PFSK-1 (cell line): ENCODE results near the gene KRT26.

ENCODE experiments used
- FOXP2 ChIP-seq: optimal IDR thresholded peaks from 2 replicates; pipeline ENCODE3; 2011; ENCODE audit warnings: borderline replicate concordance, control low read depth, inconsistent platforms; ENCODE audit not compliant: insufficient read depth; ENCODE audit errors: extremely low read length, extremely low read depth
- POLR2AphosphoS5 ChIP-seq: IDR thresholded peaks from 2 replicates; pipeline ENCODE4 v1.6.1; 2012; ENCODE audit warnings: low read depth, mild to moderate bottlenecking, control low read depth, low read length, moderate library complexity
- REST ChIP-seq, 2 experiments: IDR thresholded peaks; 2 replicates each; pipeline versions ENCODE4 v1.6.1 to v1.8.0; 2011 to 2012; ENCODE audit warnings: low read depth in 2 of 2, low read length in 2 of 2, control low read depth in 1 of 2, inconsistent platforms in 1 of 2, mild to moderate bottlenecking in 1 of 2, moderate library complexity in 1 of 2; ENCODE audit not compliant: insufficient read depth in 1 of 2
- SIN3A ChIP-seq: IDR thresholded peaks from 2 replicates; pipeline ENCODE4 v1.6.1; 2012; ENCODE audit warnings: mild to moderate bottlenecking, low read length, moderate library complexity, borderline replicate concordance; ENCODE audit not compliant: insufficient read depth
- TAF1 ChIP-seq: IDR thresholded peaks from 2 replicates; pipeline ENCODE4 v1.6.1; 2012; ENCODE audit warnings: low read length, control low read depth, borderline replicate concordance; ENCODE audit not compliant: insufficient read depth

The KRT26 gene

DNA sequence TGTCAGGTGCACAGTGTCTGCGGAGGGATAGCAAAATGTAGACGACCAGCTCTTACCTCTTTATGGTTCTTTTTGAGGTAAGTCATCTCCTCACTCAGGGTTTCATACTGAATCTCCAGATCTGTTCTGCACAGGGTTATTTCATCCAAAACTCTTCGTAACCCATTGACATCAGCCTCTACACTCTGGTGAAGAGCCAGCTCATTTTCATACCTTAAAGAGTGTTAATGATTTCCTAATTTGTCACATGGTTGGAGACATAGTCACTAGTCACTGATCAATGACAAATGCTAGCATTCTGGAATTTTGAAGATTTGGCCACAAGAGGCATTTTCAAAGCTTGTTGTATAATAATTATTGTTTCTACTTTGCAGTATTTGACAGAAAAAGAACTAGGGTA, 18.2 kb downstream of the KRT26 start:
- TF ChIP-seq REST (IDR thresholded peaks at IDR 0.05; ENCODE audit: insufficient read depth in 1 of 2, low read depth in 2 of 2, low read length in 2 of 2) (no peak), TAF1 (no peak), FOXP2 (no peak), SIN3A (no peak), POLR2AphosphoS5 (no peak)

DNA sequence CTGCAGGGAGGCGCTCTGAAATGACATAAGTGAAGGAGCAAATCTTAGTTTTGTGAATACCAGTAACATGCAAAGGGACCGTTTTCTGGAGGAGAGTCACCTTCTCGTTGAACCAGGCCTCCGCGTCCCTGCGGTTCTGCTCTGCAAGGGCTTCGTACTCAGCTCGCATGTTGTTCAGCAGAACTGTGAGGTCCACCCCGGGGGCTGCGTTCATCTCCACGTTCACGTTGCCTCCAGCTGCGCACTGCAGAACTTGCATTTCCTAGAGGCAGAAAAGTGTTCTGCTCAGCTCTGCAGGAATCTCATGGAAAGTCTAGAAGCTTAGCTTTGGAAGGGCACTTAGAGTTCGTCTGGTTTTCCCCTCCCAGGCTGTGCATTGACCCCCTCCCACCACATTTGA, 20.9 kb downstream of the KRT26 start:
- no peak for TF ChIP-seq POLR2AphosphoS5

GRCh38 chr17:40750391-40750790, 21.6 kb downstream of the KRT26 start:
- TF ChIP-seq REST (IDR thresholded peaks at IDR 0.05; ENCODE audit: insufficient read depth in 1 of 2, low read depth in 2 of 2, low read length in 2 of 2) (no peak), FOXP2 (no peak), TAF1 (no peak), SIN3A (no peak), POLR2AphosphoS5 (no peak)

GRCh38 chr17:40738553-40738952, 33.4 kb downstream of the KRT26 start:
- TF ChIP-seq TAF1 (no peak), POLR2AphosphoS5 (no peak), FOXP2 (no peak), SIN3A (no peak), REST (IDR thresholded peaks at IDR 0.05; ENCODE audit: insufficient read depth in 1 of 2, low read depth in 2 of 2, low read length in 2 of 2) (no peak)

- no peak for TF ChIP-seq TAF1
- no peak for TF ChIP-seq SIN3A
- no peak for TF ChIP-seq REST (IDR thresholded peaks at IDR 0.05; ENCODE audit: insufficient read depth in 1 of 2, low read depth in 2 of 2, low read length in 2 of 2)
- TF ChIP-seq FOXP2: no peak
- TF ChIP-seq POLR2AphosphoS5: no peak
Observed at GRCh38 chr17:40735016-40735415, 37.0 kb downstream of the KRT26 start.
